ENCODE results near the gene KCNH4. TPM values are rescaled to one million over a fixed set of nuclear protein-coding genes. Genes with fewer than 3 reads are reported as not detected.
"Not testable (repeated sequence)": the region's sequence is repeated elsewhere in the genome, so short reads cannot be mapped to it uniquely, and the experiment has no call there.

Gene KCNH4
- total RNA-seq, 1 donor from 2014 or later = not detected

GRCh38 chr17:42178817-42179216, 2.1 kb downstream of the KCNH4 start:
- no peak for DNase-seq (ENCODE audit: low read depth)

DNA sequence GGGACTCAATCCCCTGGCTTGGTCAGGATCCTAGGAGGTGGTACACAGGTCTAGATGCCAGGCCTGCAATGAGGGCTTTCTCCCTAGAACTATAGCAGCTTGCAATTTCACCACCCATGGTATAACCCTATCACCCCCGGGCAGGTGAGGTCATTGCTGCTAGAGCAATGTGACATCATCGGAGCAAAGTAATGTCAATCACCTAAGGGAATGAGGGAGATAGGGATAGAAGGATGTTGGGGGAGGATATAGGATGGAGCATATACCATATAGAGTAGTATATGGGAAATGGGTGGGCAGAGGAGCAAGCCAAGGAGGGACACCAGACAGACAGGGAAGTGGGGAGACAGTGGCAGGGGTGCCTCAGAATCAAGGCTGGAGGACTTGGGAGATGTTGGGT, 3.3 kb downstream of the KCNH4 start:
- no peak for DNase-seq (ENCODE audit: low read depth)

DNA sequence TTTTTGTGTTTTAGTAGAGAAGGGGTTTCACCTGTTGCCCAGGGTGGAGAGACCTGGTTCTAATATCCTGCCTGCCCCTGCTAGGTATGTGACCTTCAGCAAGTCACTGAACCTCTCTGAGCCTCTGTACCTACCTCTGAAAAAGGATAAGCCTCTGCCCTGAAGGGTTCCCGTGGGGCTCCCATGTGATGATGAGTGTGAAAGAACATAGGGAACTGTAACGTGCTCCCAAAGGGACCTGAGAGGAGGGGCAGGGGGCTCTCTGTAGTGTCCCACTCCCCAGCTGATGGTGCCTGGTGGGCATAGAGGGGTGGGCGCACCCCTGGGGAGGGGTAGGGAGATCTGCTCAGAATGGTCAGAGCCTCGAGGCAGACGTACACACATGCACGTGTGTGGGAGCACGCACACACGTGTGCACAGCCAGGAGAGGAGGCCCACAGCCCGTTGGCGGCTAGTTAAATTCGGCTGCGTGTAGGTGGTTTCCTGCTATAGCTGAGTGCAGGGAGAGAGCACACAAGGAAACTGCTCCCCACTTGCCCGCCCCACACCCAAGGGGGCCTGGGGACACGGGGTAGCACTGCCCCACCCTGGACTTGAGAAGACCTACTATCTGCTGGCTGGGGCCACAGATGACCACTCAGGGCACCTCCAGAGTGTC, 6.7 kb downstream of the KCNH4 start:
- DNase-seq (ENCODE audit: low read depth) = no peak

DNA sequence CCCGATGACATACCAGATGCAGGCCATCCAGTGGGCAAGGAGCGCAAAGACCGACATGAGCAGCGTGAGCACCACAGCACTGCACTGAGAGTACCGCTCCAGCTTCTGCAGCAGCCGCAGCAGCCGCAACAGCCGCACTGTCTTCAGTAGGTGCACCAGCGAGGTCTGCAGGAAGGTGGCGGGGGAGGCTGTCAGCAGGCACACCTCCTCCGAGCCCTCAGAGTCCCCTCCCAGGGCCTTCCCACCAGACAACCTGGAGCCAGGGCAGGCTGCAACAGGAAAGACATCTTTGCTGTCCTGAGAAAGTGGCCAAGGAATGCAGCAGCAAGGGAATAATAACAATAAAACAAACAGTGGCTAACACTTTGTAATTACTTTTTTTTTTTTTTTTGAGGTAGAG, 9.1 kb downstream of the KCNH4 start:
- no peak for DNase-seq (ENCODE audit: low read depth)

- no peak for DNase-seq (ENCODE audit: low read depth)
Measured at GRCh38 chr17:42169351-42169750, 11.6 kb downstream of the KCNH4 start.

DNA sequence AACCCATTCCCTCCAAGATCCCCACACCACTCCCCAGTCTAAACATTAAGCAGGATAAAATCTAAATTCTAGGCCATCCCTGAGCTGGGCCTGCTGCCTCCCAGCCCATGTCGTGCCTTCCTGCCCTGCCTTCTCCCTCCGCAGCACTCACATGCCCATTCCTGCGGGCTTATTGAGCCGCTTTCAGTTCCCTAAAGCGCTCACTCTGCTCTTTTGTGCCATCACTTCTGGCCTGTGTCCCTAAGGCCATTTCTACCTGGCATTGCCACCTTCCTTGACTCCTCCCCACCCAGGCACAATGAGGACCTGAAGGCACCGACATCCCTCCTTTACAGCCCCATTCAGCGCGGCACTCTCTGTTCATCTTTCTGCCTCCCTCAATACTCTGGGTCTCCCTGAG, 13.1 kb downstream of the KCNH4 start:
- DNase-seq (ENCODE audit: low read depth) = no peak

GRCh38 chr17:42166196-42166763, 14.7 kb downstream of the KCNH4 start:
- no peak for DNase-seq (ENCODE audit: low read depth)

GRCh38 chr17:42165751-42166150, 15.2 kb downstream of the KCNH4 start:
- DNase-seq (ENCODE audit: low read depth) = no peak

DNA sequence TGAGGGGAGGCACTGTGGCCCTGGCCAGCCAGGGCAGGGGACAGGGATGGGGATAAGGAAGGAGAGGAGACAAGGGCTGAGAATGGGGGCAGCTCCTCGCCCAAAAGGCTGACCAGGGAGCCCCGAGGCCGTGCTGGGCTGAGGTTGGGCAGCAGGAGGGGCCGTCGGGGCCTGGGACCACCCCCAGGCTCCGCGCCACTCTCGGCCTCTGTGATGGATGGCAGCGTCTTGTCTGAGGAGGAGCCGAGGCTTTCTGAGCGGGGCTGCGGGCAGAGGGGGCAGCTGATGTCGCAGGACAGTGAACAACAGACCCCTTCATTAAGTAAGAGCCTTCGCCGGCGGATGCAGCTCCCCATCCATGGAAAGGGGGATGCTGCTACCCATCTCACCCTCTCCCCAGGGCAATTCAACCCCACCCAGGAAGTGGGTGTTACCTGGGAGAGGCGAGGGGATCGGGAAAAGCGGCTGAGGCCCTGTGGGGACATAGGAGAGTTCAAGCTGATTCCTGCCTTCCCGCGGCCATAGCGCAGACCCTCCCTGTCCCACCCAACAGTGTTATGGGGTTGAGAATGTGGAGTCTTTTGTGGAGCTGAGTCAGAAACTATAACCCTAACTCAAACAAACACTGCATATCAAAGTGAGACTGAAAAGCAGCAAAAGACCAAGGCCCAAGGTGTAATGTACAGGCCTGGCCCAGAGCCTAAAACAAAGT, 17.1 kb downstream of the KCNH4 start:
- DNase-seq (ENCODE audit: low read depth) = no peak

GRCh38 chr17:42163113-42163512, 17.8 kb downstream of the KCNH4 start:
- DNase-seq (ENCODE audit: low read depth) = no peak

GRCh38 chr17:42160531-42160910, 20.4 kb downstream of the KCNH4 start:
- no peak for DNase-seq (ENCODE audit: low read depth)

- DNase-seq (ENCODE audit: low read depth) = no peak
Measured at GRCh38 chr17:42159796-42160530, 21.0 kb downstream of the KCNH4 start.

DNA sequence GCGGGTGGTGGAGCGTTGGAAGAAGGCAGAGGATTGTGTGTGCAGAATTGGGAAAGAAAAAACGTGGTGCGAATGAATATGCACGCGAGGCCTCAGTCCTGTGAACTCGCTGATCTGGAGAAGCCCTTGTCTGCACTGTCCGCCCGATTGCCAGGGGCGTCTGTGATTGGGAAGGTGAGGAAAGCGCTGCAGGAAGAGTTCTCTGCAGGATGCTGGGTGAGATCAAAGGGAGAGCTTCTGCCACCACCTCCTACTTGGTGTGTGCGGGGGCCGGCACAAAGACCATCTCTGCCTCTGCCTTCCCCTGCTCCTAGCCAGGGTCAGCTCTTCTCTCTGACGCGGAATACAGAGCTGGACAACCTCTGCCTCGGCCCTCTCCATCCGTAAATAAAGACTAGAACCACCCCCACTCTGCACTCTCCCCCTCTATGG, 25.3 kb downstream of the KCNH4 start:
- DNase-seq (ENCODE audit: low read depth) = no peak

- DNase-seq (ENCODE audit: low read depth) = no peak
Measured at GRCh38 chr17:42153919-42154742, 26.8 kb downstream of the KCNH4 start.

- no peak for DNase-seq (ENCODE audit: low read depth)
Measured at GRCh38 chr17:42146911-42147607, 33.9 kb downstream of the KCNH4 start.

DNA sequence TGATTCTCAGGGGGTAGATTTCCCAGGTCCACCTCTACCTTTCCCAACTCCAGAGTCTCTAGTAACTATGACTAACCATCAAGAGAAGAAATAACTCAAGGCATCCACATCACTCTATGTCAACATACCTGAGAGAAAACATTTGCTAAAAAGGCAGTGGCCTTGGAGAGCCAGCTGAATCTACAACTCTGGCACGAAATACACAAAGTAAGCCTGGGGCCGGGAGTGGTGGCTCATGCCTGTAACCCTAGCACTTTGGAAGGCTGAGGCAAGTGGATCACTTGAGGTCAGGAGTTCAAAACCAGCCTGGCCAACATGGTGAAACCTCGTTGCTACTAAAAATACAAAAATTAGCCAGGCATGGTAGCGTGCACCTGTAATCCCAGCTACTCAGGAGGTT, 37.8 kb downstream of the KCNH4 start:
- DNase-seq (ENCODE audit: low read depth) = peak; percentile 46

DNA sequence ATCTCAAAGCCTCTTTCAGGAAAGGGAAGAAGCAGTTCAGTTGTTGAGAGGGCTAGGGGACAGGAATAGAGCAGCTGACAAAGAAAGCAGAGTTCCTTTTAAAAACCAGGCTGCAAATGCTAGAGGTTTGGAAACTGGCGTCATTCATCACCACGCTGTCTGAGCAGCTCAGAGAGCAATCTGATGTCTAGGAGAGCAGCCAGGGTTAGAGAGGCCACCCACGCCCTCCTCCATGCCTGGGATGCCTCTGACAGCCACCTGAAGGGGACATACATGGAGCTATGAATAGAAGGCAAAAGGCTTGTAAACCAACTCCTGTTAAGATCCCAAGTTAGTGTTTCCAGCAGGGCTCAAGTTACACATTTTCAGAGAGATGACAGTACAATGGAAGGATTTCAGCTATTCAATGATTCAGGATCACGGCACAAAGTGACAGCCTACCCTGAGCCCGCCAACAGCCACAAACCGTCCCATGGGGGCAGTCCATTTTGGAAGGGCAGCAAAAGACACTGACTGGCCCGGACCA, 38.5 kb downstream of the KCNH4 start:
- DNase-seq (ENCODE audit: low read depth) = peak; percentile 11

- DNase-seq (ENCODE audit: low read depth) = no peak
Measured at GRCh38 chr17:42141382-42141781, 39.6 kb downstream of the KCNH4 start.

- DNase-seq (ENCODE audit: low read depth) = not testable (repeated sequence)
Measured at GRCh38 chr17:42140690-42141089, 40.3 kb downstream of the KCNH4 start.

DNA sequence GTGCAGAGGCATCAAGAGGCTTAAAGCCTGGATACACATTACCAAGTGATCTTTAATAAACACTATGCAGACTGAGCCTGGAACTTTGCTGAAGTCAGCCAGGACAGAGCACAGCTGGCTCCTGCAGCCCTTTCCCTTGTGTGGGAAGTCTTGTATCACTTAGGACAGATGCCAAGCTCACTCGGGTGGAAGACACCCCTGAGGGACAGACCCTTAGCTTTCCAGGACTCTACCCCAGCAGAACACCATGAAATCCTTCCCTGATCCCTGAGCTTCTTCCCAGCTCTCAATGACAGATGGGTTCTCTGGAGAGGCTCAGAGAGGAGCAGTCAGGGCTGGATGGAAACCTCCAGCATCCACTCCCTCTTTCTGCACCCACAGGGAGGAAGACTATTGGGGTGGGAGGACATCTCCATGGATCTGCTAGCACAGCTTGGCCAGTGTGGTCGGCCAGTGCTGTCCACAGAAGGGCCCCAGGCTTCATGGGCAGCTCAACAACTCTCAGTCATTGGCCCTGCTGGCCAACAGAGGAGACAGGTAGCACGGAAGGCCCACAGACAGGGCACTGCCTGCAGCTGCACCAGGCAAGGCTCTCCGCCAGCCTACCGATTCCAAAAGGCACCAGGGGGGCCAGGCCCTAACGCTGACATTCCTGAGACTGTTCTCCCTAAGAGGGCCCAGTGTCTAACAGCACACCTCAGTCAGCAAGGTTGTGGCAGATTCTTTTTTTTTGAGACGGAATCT, 42.0 kb downstream of the KCNH4 start:
- no peak for DNase-seq (ENCODE audit: low read depth)
